GM23338 (cell line): Measurements from ENCODE around the gene CALCOCO1. TPM values are rescaled to one million over a fixed set of nuclear protein-coding genes. Genes with fewer than 3 reads are reported as not detected.

ENCODE experiments used
- ATAC-seq: fragments of 200-7000 bp; cut with Tn5 transposase; 3 replicates; pipeline ENCODE4 v1.9.1; 2020
- DNase-seq: peaks from one replicate; pipeline ENCODE4 v3.0.0-alpha.2; 2015; ENCODE audit warnings: low spot score
- H2AFZ ChIP-seq: fragments of 200-600 bp; sonication (generic); 2 replicates; pipeline ENCODE4 v1.8.0; 2016; ENCODE audit warnings: antibody characterized with exemption, mild to moderate bottlenecking, moderate library complexity
- H3F3A ChIP-seq: fragments of 200-600 bp; sonication (generic); replicated peaks from 2 replicates; pipeline ENCODE4 v1.8.0; 2017; ENCODE audit warnings: antibody characterized with exemption, mixed run types, low read depth
- H3K27ac ChIP-seq: fragments of 200-600 bp; sonication (generic); 2 replicates; pipeline ENCODE4 v1.6.1; 2016; ENCODE audit warnings: low read depth
- H3K27me3 ChIP-seq: fragments of 200-600 bp; sonication (generic); 2 replicates; pipeline ENCODE4 v1.8.0; 2016; ENCODE audit warnings: mild to moderate bottlenecking, mixed run types, moderate library complexity; ENCODE audit not compliant: insufficient read depth
- H3K36me3 ChIP-seq: fragments of 200-600 bp; sonication (generic); 2 replicates; pipeline ENCODE4 v1.8.0; 2016; ENCODE audit warnings: mild to moderate bottlenecking; ENCODE audit not compliant: insufficient read depth
- H3K4me1 ChIP-seq: fragments of 200-600 bp; sonication (generic); 2 replicates; pipeline ENCODE4 v1.8.0; 2016; ENCODE audit warnings: mild to moderate bottlenecking, moderate library complexity; ENCODE audit not compliant: insufficient read depth
- H3K4me2 ChIP-seq: fragments of 200-600 bp; sonication (generic); 2 replicates; pipeline ENCODE4 v1.7.1; 2017; ENCODE audit warnings: mixed run types
- H3K4me3 ChIP-seq: fragments of 200-600 bp; sonication (generic); 2 replicates; pipeline ENCODE4 v1.6.1; 2016; ENCODE audit warnings: mixed run types
- H3K79me2 ChIP-seq: fragments of 200-600 bp; sonication (generic); replicated peaks from 2 replicates; pipeline ENCODE4 v1.8.0; 2017; ENCODE audit warnings: mild to moderate bottlenecking; ENCODE audit not compliant: insufficient read depth
- H3K9me2 ChIP-seq: fragments of 200-600 bp; sonication (generic); 2 replicates; pipeline ENCODE4 v1.8.0; 2017; ENCODE audit not compliant: insufficient read depth
- H4K20me1 ChIP-seq: fragments of 200-600 bp; sonication (generic); replicated peaks from 2 replicates; pipeline ENCODE4 v1.8.0; 2017; ENCODE audit warnings: mild to moderate bottlenecking; ENCODE audit not compliant: insufficient read depth
- H3K27ac Mint-ChIP-seq: 2 replicates; pipeline ENCODE4 v1.8.0; 2020; ENCODE audit warnings: inconsistent platforms, mild to moderate bottlenecking, moderate library complexity, mixed read lengths
- H3K27me3 Mint-ChIP-seq: 3 replicates; pipeline ENCODE4 v1.8.0; 2022; ENCODE audit warnings: low read depth, mild to moderate bottlenecking, moderate library complexity, mixed read lengths, inconsistent platforms; ENCODE audit not compliant: insufficient read depth, poor library complexity
- H3K36me3 Mint-ChIP-seq: 3 replicates; pipeline ENCODE4 v1.8.0; 2021; ENCODE audit warnings: low read depth, mild to moderate bottlenecking, inconsistent platforms, moderate library complexity, mixed read lengths
- H3K4me1 Mint-ChIP-seq: 3 replicates; pipeline ENCODE4 v1.8.0; 2020; ENCODE audit warnings: mild to moderate bottlenecking, inconsistent platforms, mixed read lengths
- H3K4me3 Mint-ChIP-seq: 3 replicates; pipeline ENCODE4 v1.8.0; 2021; ENCODE audit warnings: moderate library complexity, mild to moderate bottlenecking, inconsistent platforms, mixed read lengths
- H3K9me3 Mint-ChIP-seq: 3 replicates; pipeline ENCODE4 v1.8.0; 2020; ENCODE audit warnings: moderate library complexity, mild to moderate bottlenecking, inconsistent platforms, mixed read lengths
- CREB1 ChIP-seq: fragments of 250-450 bp; sonication (Bioruptor Pico); IDR thresholded peaks from 2 replicates; pipeline ENCODE4 v1.5.0; 2020; ENCODE audit warnings: low read depth, mild to moderate bottlenecking, moderate library complexity
- EZH2 ChIP-seq: fragments of 200-600 bp; sonication (generic); IDR thresholded peaks from one replicate; pipeline ENCODE4 v1.8.0; 2017; ENCODE audit warnings: antibody characterized with exemption, mild to moderate bottlenecking, low read depth; ENCODE audit not compliant: unreplicated experiment
- EZH2phosphoT487 ChIP-seq: fragments of 200-600 bp; sonication (generic); IDR thresholded peaks from one replicate; pipeline ENCODE4 v1.8.1; 2018; ENCODE audit warnings: antibody characterized with exemption; ENCODE audit not compliant: unreplicated experiment
- JUNB ChIP-seq: IDR thresholded peaks from one replicate; pipeline ENCODE4 v1.6.1; 2016; ENCODE audit warnings: antibody characterized with exemption; ENCODE audit not compliant: unreplicated experiment
- REST ChIP-seq: IDR thresholded peaks from one replicate; pipeline ENCODE4 v1.6.1; 2018; ENCODE audit warnings: antibody characterized with exemption; ENCODE audit not compliant: unreplicated experiment
- STAT1 ChIP-seq: IDR thresholded peaks from one replicate; pipeline ENCODE4 v1.6.1; 2016; ENCODE audit warnings: antibody characterized with exemption; ENCODE audit not compliant: unreplicated experiment
- ZNF114 ChIP-seq: fragments of 250-450 bp; sonication (Bioruptor Pico); IDR thresholded peaks from 2 replicates; pipeline ENCODE4 v1.5.0; 2020; ENCODE audit warnings: mild to moderate bottlenecking, moderate library complexity
- ZNF331 ChIP-seq: fragments of 250-450 bp; sonication (Bioruptor Pico); IDR thresholded peaks from 2 replicates; pipeline ENCODE4 v1.5.0; 2020; ENCODE audit warnings: low read depth, mild to moderate bottlenecking, moderate library complexity
- polyA plus RNA-seq: library from polyadenylated mRNA; unstranded; fragments of >200 nt; fragmentation: Nextera tagmentation; extraction: Ambion mirVana; gene quantifications from 2 replicates; pipeline ENCODE4 v1.2.1, GENCODE V29; 2016
- total RNA-seq: library from RNA; depleted of rRNA; stranded (reverse); fragments of >200 nt; shearing (Covaris generic); gene quantifications from 2 replicates; pipeline ENCODE4 v1.2.3, GENCODE V29; 2014
- TF ChIP-seq, protein P1 (sequence below), 2 experiments: fragments of 200-600 bp in 1 of 2; sonication (generic) in 1 of 2; conservative IDR thresholded peaks; 2 replicates each; pipeline versions ENCODE4 v1.5.1 to v1.6.1; 2016 to 2017; ENCODE audit warnings: antibody characterized with exemption in 2 of 2, low read depth in 2 of 2, mild to moderate bottlenecking in 2 of 2, moderate library complexity in 1 of 2

Gene CALCOCO1
- total and polyA plus RNA-seq, 2 experiments from 2014 or later: 6.5 to 20.4 TPM

- no peak for ATAC-seq
- DNase-seq: no peak
- H2AFZ ChIP-seq: no peak overlapping the region
- H3K36me3 ChIP-seq: no peaks in the 10 kb centered on the region
- Mint-ChIP-seq H3K36me3 (no peaks in the 10 kb centered on the region; the same call in 2 of the 3 replicates), H3K4me1 (peaks cover 30% of the 10 kb centered on the region), H3K4me3 (no peak overlapping the region), H3K27me3 (peaks cover 54% of the 10 kb centered on the region), H3K27ac (no peak overlapping the region), H3K9me3 (no peaks in the 10 kb centered on the region)
- H3K4me2 ChIP-seq: no peak overlapping the region
- H3K79me2 ChIP-seq: no peaks in the 10 kb centered on the region
- TF ChIP-seq STAT1 (no peak), EZH2phosphoT487 (no peak), CREB1 (CRISPR knock-in tag) (no peak), JUNB (no peak), EZH2 (no peak), REST (no peak), ZNF331 (CRISPR knock-in tag) (no peak), ZNF114 (CRISPR knock-in tag) (no peak)
- TF ChIP-seq, protein P1, sequence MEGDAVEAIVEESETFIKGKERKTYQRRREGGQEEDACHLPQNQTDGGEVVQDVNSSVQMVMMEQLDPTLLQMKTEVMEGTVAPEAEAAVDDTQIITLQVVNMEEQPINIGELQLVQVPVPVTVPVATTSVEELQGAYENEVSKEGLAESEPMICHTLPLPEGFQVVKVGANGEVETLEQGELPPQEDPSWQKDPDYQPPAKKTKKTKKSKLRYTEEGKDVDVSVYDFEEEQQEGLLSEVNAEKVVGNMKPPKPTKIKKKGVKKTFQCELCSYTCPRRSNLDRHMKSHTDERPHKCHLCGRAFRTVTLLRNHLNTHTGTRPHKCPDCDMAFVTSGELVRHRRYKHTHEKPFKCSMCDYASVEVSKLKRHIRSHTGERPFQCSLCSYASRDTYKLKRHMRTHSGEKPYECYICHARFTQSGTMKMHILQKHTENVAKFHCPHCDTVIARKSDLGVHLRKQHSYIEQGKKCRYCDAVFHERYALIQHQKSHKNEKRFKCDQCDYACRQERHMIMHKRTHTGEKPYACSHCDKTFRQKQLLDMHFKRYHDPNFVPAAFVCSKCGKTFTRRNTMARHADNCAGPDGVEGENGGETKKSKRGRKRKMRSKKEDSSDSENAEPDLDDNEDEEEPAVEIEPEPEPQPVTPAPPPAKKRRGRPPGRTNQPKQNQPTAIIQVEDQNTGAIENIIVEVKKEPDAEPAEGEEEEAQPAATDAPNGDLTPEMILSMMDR (conservative IDR thresholded peaks at IDR 0.05; ENCODE audit: low read depth in 2 of 2): no peak
- H4K20me1 ChIP-seq: no peaks in the 10 kb centered on the region
- H3K9me2 ChIP-seq: no peaks in the 10 kb centered on the region
- H3K27ac ChIP-seq: no peak overlapping the region
- H3K4me1 ChIP-seq: peaks cover 17% of the 10 kb centered on the region
- H3K27me3 ChIP-seq: peaks cover 90% of the 10 kb centered on the region
- no peak overlapping the region for H3K4me3 ChIP-seq
- 0 out of 2 replicates have a peak, but pooled peaks cover 2% of the 10 kb centered on the region for H3F3A ChIP-seq
Observed at GRCh38 chr12:53698948-53699677, 28.1 kb downstream of the CALCOCO1 start.
